Ramos (cell line): Measurements from ENCODE around the gene VSX1.

ENCODE experiments used
- in situ Hi-C: fragments of 300-500 bp; cut with MboI; formaldehyde crosslinking; loops from one replicate; pipeline ENCODE4 v1.14.3; 2022; ENCODE audit warnings: low sequenced_read_pairs; ENCODE audit not compliant: unreplicated experiment

The VSX1 gene

DNA sequence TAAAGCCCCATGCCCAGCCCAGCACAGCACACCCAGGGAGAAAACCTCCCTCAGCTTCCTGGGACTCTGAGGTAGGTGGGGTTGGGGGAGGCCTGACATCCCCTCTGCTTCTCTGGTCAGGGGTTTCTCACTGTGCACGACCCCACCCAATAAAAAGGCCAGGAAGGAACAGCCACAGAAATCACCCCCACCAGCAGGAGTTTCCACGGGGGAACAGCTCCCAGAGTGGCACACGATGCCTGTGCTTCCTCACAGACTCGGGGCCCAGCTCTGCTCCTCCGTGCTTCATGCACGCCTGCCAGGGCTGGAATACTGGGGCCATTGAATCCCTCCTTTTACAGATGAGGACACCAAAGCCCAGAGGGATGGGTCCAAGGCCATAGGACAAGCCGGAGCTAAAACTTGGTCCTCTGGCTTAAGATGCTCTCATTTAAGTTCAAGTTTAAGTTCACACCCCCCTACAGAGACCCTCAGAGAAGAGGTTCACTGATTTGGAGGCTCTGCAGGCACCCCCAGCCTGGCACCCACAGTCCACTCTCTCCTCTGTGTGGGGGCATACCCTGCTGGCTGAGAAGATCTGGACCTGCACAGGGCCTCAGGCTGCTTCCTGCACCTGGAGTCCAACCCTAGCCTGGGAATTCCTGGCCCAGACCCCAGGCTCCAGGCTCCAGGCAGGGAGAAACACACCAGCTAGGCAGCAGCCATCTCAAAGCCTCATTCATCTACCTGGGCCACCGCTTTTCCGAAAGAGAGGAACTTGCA, 38.3 kb downstream of the VSX1 start:
- in situ Hi-C loops, result no loop called here

DNA sequence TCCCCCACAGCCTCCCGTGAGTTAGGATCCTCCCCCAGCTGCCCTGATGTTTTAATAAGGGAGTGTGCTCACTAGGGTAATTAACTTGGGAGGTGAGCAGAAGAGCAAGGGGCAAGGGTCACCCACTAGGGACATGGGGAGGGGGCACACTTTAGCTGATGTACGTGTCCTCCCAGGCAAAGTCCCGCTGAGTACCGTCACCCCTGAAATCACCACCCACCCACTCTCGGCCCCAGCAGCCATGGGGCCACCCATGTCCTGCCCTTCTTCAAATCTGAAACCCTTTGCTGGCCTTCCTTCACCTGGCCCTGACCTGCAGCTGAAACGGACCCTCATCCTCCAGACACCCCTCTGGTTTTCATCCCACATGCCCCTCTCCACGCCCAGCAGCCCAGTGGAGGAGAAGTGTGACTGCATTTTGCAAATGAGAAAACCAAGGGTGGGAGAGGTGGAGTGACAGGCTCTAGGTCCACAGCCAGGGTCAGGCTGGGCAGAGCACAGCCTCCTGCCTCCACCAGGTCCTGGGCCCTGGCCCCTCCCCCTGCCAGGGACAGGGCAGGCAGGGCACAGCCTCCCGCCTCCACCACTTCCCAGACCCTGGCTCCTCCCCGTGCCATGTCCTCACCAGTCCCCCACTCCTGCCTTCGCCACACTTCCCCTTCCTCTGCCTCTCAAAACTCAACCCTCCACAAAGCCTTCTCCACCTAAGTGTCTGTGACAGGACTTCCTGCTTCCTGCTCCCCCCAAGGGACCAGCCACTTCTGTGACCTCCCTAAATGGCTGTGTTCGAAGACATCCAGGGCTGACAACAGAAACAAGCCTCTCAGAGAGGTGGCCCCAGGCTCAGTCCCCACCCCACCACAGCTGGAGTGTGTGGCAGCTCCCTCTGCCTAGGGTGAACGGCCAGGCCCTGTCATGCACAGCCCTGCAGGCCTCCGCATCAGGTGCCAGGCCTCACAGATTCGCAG, 39.1 kb downstream of the VSX1 start:
- in situ Hi-C loops, result no loop called here

DNA sequence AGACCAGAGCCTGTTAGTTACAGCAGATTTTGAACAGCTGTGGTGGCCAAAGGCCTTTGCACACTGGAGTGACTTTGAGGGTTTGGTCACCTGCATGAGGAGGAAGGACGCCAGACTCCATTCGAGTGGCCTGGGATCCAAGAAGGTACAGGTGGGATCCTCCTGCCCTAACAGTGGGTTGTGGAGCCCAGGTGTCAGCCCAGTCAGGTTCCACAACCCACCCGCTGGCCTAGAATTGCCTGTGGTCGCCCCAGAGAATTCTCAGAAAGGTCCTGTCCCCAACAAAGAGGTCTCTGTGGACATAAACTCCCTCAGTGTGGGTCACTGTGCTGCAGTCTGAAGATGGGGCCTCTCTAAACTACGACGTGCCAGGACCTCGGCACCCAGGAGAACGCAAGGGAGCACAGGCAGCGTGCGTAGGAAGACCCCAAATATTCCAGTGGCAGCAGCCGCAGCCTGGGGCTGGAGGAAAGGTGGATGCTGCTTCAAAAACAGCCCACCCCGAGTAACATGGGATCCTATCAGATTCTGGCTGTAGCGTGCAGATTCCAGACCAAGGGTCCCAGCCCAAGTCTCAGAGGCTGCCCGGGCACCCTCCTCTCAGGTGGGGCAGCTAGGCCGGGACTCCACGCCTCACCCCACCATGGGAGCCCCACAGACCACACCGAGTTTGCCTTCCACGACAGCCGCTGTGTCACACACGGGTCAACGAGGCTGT, 40.0 kb downstream of the VSX1 start:
- in situ Hi-C loops, result no loop called here

- in situ Hi-C loops, result no loop called here
Observed at GRCh38 chr20:25040438-25040831, 41.5 kb downstream of the VSX1 start.

- in situ Hi-C loops, result no loop called here
Observed at GRCh38 chr20:25039697-25040437, 42.1 kb downstream of the VSX1 start.

DNA sequence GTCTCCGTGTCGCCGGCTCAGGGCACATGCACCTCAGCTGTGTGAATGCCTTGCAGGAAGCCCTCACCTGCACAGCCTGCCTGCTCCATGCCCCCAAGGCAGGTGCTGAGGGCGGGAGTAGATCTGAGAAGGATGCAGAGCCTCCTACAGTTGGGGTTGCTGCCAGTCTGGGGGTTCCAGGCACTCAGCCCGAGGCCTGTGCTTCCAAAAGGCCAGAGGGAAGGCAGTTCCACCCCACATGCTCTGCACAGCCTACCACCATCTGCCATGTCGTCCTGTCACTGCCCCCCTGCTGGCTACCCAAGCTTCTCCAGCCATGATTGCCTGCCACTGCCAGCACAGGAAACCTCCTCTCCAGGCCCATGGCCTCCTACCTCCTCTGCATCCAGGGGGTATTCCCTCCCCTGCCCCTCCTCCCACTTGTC, 43.3 kb downstream of the VSX1 start:
- in situ Hi-C loops, result no loop called here

GRCh38 chr20:25038103-25038410, 43.9 kb downstream of the VSX1 start:
- in situ Hi-C loops, result no loop called here

DNA sequence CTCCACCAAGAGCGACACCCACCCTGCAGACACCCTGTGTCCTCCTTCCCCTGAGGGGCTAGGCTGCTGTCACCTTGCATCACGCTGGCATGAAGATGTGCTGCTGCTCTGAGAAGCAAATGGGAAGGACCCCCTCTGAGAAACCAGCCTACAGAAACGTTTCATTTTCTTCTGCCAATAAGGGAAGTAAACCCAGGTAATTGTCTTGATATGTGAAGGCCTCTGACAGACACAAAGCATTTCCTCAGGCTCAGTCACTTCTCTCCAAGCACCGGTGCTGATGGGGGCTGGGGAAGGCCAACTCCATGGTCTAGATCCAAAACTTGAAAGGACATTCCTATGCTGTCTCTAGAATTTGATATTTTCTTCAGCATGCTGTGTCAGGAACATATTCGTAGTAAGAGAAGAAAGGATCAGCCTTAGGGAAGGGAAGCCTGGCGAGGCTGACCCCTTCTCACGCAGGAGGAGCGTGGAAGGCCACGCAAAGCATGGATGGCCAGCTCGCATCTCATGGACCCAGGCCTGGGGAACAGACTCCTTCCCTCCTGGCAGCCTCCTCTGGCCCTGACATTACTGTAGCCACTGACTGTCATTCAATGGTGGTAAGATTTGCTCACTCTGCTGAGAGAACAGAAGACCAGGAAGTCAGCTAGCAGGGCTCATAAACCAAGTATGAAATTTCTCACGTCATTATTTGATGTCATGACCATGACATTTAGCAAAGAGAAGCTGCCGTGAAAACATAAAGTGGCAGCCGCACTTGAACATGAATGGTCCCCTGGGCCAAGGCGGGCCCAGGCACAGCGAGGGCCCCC, 44.4 kb downstream of the VSX1 start:
- in situ Hi-C loops, result no loop called here

DNA sequence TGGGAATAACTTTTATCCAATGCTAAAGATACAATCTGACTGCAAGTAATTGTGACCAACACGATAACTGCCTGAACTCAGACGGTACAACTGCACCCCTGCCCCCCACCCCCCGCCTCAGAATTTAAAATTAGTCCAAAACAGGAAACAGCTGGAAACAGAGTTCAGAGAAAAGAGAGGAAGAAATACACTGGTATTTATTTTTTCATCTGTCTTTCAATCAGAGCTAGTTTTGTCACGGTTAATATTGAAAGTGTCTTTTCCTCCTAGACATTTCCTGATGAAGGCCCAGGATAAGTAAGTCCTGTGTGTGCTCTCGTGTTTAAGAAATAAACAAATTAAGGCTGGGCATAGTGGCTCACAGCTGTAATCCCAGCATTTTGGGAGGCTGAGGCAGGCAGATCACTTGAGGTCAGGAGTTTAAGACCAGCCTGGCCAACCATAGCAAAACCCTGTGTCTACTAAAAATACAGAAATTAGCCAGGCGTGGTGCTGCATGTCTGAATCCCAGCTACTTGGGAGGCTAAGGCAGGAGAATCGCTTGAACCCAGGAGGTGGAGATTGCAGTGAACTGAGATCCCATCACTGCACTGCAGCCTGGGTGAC, 45.5 kb downstream of the VSX1 start:
- in situ Hi-C loops, result no loop called here

GRCh38 chr20:25035921-25036320, 46.0 kb downstream of the VSX1 start:
- in situ Hi-C loops, result no loop called here

- in situ Hi-C loops, result no loop called here
Observed at GRCh38 chr20:25033924-25034300, 48.0 kb downstream of the VSX1 start.

GRCh38 chr20:25033265-25033923, 48.5 kb downstream of the VSX1 start:
- in situ Hi-C loops, result no loop called here

DNA sequence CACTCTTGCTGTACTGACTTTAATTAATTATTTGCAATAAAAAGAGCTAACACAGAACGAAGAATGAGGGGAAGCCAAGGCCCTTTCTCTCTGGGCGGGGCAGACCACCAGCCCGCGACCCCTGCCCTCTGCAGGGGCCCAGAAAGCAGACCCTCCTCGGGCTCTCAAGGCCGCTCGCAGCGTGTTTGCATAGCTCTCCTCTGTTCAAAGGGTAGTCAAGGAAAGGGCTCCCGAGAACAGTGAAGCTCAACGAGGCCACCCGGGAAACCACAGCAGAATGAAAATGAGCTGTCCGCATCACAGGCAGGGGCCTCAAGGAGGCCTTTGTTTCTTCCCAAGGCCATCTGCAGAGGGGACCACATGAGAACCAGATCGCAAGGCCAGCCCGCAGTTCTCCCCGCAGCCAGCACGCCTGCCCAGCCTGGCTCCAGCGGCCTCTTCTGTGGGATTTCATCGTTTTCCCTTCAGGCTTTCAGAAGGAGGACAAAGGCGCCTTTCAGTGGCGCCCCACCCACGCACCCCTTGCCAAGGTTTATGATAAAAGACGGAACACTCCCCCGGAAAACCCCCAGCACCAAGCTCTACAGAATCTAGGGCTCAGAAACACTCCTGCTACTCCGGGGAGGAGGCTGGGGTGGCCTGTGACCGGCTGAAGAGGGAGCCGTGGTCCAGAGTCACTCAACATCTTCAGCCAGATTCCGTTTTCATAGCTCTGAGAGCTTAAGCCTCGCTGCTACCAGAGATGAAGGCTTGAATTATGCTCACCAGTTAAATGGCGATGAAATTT, 49.3 kb downstream of the VSX1 start:
- in situ Hi-C loops, result no loop called here

DNA sequence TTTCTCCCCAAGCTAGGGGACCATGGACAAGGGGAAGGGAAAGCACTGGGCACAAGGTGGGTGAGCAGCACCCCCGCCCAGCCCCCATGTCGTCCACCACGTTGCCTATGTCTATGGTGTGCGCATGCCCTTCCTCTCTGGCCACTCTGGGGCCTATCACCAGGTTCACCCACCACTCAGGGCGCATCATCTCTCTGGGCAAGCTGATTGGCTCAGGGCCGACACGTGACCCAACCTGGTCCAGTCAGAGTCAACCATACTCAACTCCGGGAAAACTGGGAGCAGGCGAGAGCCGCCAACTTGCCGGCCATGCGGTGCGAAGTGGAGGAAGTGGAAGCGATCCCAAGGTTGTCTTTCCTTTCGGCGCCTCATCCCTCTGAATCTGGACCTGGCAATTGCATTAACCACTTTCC, 49.9 kb downstream of the VSX1 start:
- in situ Hi-C loops, result no loop called here

DNA sequence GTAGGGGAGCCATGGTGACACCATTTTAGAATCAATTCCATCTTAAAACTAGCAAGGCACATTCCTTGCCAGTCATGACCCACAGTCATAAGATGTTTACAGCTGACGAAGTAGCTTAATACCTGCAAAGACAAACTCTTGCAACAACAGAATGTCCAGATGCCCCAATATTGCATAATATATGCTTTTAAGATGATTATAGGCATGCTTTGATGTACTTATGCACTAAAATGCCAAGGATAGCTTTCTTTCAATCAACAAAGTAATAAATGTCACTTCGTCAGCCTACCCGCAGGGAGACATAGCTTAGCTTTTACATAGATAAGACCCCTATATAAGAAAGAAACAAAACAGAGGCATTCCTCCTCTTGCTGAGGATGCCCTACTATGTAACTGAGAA, 50.7 kb downstream of the VSX1 start:
- in situ Hi-C loops, result no loop called here

- in situ Hi-C loops, result no loop called here
Observed at GRCh38 chr20:25030649-25031207, 51.2 kb downstream of the VSX1 start.

GRCh38 chr20:25030007-25030648, 51.8 kb downstream of the VSX1 start:
- in situ Hi-C loops, result no loop called here
